ENCODE measurements around the gene ATP1A1.

ATP1A1 gene

GRCh38 chr1:116415200-116415698 is 42.2 kb downstream of the ATP1A1 start:
- DNase-seq (ENCODE audit: low read depth), result no peak

- DNase-seq (ENCODE audit: low read depth), result no peak
Measured at GRCh38 chr1:116415699-116416533, 42.9 kb downstream of the ATP1A1 start.

GRCh38 chr1:116416854-116417513 is 43.9 kb downstream of the ATP1A1 start:
- no peak for DNase-seq (ENCODE audit: low read depth)

- DNase-seq (ENCODE audit: low read depth), result no peak
Measured at GRCh38 chr1:116417678-116418077, 44.6 kb downstream of the ATP1A1 start.

DNA sequence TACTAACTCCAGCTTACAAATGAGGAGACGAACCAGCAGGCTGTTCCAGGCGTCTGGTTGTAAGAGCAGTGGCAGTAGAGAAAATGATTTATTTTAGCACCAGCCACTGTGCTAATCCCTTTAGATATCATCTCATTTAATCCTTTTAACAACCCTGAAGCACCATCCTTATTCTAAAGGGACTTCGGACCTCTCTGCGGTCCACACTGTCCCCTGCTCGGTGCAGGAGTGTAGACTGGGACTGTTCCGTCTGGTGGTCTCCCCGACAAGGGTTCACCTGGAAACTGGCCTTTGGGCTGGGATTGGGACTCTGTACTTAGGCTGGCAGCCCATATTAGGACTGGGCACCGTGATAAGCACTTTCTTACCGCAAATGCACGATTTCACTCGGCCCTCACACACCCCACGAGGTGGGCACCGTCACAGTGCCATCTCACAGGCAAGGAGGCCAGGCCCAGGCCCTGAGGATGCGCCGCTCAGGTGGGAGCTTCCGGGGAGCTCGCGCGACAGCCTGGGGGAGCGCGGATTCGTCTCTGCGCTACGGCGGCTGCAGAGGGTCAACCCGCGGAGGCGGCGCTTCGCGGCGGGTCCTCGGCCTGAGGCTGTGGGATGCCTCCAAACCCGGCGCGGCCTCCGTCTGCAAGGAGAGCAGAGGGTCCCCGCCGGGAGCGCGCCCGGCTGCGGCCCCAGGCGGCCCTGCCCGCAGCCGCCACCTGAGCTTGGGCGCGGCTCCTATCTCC is 45.2 kb downstream of the ATP1A1 start:
- peak; percentile 81 for DNase-seq (ENCODE audit: low read depth)

- no peak for DNase-seq (ENCODE audit: low read depth)
Measured at GRCh38 chr1:116420417-116421200, 47.6 kb downstream of the ATP1A1 start.

DNA sequence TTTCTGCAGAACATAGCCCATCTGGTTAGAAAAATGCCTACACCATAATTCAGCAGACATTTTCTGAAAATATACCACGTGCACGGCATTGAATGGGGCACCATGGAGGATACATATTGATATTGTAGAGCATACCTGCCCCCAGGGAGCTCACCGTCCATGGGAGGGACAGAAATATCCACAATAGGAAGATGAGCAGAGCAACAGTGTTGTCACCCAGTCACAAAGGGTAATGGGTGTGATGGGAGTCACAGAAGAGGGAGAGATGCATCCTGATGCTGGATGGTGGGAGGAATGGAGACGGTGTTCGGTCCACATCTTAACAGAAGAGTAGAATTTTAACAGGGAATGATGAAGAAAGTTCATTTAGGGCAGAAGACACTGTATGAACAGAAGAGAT is 51.4 kb downstream of the ATP1A1 start:
- DNase-seq (ENCODE audit: low read depth), result no peak

GRCh38 chr1:116424863-116425262 is 51.8 kb downstream of the ATP1A1 start:
- no peak for DNase-seq (ENCODE audit: low read depth)

GRCh38 chr1:116425987-116426386 is 52.9 kb downstream of the ATP1A1 start:
- no peak for DNase-seq (ENCODE audit: low read depth)

DNA sequence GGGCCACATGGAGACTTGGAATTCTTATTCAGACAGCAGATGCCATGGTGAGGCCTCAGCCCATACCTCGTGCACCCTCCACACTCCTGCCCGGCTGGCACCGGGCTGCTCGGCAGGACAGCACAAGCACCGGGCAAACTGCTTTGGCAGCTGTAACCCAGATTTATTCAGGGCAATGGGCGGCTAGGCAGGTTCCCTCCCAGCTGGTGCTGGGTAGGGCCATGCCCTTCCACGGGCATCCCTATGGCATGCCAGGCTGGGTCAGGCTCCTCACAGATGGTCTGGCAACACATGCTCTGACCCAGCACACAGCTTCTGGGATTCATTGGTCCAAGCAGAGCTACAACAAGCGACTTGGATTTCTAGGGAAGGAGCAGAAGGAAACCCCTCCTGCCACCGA is 53.4 kb downstream of the ATP1A1 start:
- DNase-seq (ENCODE audit: low read depth), result no peak

- DNase-seq (ENCODE audit: low read depth), result no peak
Measured at GRCh38 chr1:116428576-116428975, 55.5 kb downstream of the ATP1A1 start.

GRCh38 chr1:116429821-116430374 is 56.9 kb downstream of the ATP1A1 start:
- no peak for DNase-seq (ENCODE audit: low read depth)

DNA sequence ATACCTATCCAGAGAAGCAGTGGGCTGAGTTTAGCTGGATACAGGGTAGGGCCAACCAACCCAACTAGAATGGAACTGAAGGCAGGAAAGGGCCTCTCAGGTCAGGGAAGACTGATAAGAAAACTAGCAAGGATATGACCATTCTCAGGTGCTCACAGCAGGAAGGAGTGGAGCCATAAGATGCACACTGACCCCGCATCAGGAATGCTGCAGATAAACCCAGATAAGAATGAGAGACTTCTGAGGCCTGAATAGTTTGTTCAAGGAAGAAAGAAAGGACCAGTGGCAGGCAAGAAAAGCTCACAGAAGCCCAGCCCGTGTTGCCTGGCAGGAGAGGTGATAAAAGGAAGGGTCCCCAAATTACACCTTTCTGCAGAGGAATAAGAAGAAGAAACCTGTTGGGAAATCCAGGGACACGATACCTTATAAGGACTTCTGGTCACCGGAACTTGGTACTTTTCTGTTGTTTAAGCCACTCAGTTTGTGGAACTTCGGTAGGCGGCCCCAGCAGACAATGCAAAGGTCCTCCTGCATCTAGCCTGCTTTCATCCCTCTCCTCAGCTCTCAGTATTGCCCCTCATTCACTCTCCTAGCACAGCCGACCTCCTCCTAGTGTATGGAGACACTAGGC is 58.9 kb downstream of the ATP1A1 start:
- DNase-seq (ENCODE audit: low read depth), result no peak

DNA sequence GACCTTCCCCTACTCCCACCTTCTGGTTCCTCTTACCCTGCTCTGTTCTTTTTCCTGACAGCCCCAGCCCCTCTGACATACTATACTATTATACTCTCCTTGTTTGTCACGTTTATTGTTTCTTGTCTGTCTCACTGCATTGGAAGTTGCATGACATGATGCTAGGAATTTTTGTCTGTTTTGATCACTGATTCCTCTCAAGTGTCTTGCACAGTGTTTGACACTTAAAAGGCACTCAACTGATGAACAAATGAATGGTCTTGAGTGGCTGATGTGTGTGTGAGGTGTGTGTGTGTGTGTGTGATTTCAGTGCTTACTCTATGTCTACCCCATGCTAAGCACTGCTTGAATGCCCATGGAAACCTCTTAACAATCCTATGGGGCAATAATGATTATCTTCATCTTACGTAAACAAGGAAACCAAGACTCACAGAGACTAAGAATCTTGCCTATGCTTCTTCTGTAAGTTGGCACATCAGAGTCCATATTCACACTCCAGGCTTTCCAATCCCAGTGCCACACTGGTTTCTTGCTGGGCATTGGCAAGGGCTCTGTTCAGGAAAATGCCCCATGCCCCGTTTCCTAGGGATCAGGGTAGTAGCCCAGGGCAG is 59.7 kb downstream of the ATP1A1 start:
- DNase-seq (ENCODE audit: low read depth), result no peak

- no peak for DNase-seq (ENCODE audit: low read depth)
Measured at GRCh38 chr1:116433275-116434257, 60.5 kb downstream of the ATP1A1 start.

DNA sequence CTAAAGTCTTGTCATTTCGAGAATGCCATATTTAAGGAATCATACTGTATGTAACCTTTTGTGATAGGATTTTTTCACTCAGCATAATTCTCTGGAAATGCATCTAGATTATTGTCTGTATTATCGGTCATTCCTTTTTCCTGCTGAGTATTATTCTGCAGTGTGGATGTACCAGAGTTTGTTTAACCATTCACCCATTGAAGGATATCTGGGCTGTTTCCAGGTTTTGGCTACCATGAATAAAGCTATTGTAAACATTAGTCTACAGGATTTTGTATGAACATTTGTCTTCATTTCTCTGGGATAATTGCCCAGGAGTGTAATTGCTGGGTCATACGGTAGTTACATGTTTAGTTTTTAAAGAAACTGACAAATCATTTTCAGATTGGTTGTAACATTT is 61.8 kb downstream of the ATP1A1 start:
- no peak for DNase-seq (ENCODE audit: low read depth)

DNA sequence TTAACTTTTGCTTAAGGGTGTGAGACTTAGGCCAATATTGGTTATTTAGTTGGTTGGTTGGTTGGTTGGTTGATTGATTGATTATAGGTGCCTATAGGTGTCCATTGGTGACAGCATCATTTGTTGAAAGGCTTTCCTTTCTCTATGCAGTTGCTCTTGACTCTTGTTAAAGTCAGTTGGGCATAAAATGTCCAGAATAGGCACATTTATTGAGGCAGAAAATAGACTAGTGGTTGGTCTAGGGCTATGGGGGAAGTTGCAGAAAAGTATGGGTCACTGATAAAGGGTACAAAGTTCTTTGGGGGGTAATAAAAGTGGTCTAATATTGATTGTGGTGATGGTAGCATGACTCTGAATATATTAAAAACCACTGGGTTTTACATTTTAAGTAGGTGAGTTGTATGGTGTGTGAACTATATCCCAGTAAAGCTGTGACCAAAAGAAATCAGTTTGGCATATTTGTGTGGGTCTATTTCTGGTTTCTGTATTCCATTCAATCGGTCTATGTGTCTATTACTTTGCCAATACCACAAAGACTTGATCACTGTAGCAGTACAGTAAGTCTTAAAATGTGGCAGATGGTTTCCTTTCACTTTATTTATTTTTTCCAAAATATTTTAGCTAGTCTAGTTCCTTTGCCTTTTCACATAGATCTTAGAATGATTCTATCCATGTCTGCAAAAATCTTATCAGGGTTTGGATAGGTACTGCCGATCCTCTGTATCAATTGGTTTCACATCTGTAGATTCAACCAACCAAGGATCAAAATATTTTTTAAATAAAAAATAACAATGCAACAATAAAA is 63.0 kb downstream of the ATP1A1 start:
- DNase-seq (ENCODE audit: low read depth), result no peak

DNA sequence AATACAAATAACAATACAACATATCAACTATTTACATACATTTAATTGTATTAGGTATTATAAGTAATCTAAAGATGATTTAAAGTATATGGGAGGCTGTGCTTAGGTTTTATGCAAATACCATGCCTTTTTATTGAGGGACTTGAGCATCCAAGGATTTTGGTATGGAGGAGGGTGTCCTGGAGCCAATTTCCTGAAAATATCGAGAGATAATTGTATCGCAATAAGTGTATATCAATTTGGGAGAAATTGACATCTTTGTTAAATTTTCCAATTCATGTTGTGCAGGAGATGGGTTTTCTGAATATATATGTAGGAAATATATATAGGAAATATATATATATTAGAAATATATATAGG is 63.5 kb downstream of the ATP1A1 start:
- DNase-seq (ENCODE audit: low read depth), result no peak

GRCh38 chr1:116439701-116440100 is 66.7 kb downstream of the ATP1A1 start:
- DNase-seq (ENCODE audit: low read depth), result no peak

All from activated T-cell treated with anti-CD3 and anti-CD28 coated beads for 24 hours (primary cell).